ENCODE results near the gene SOX6.
"Not testable (repeated sequence)": the region's sequence is repeated elsewhere in the genome, so short reads cannot be mapped to it uniquely, and the experiment has no call there.

The SOX6 gene

GRCh38 chr11:15927196-15927863 is 429.0 kb downstream of the SOX6 start:
- Histone ChIP-seq H3K27me3 (ENCODE audit: insufficient read depth, low read depth) (no peaks in the 10 kb centered on the region), H4K20me1 (ENCODE audit: insufficient read depth) (no peaks in the 10 kb centered on the region), H3K79me2 (ENCODE audit: insufficient read depth, low read depth) (no peaks in the 10 kb centered on the region), H2AFZ (ENCODE audit: low read depth) (no peak overlapping the region), H3K4me1 (ENCODE audit: low read depth, poor library complexity, severe bottlenecking) (no peaks in the 10 kb centered on the region), H3K4me3 (IDR thresholded peaks at IDR 0.05; ENCODE audit: insufficient read depth, low read depth, low read length) (no peak overlapping the region), H3K27ac (no peak overlapping the region), H3K4me2 (no peak overlapping the region), H3K36me3 (ENCODE audit: insufficient read depth) (no peaks in the 10 kb centered on the region), H3K9ac (no peak overlapping the region)
- TF ChIP-seq, protein P1, sequence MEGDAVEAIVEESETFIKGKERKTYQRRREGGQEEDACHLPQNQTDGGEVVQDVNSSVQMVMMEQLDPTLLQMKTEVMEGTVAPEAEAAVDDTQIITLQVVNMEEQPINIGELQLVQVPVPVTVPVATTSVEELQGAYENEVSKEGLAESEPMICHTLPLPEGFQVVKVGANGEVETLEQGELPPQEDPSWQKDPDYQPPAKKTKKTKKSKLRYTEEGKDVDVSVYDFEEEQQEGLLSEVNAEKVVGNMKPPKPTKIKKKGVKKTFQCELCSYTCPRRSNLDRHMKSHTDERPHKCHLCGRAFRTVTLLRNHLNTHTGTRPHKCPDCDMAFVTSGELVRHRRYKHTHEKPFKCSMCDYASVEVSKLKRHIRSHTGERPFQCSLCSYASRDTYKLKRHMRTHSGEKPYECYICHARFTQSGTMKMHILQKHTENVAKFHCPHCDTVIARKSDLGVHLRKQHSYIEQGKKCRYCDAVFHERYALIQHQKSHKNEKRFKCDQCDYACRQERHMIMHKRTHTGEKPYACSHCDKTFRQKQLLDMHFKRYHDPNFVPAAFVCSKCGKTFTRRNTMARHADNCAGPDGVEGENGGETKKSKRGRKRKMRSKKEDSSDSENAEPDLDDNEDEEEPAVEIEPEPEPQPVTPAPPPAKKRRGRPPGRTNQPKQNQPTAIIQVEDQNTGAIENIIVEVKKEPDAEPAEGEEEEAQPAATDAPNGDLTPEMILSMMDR (conservative IDR thresholded peaks at IDR 0.05; ENCODE audit: low read depth, low read length) = no peak

GRCh38 chr11:15926071-15926470 is 430.3 kb downstream of the SOX6 start:
- Histone ChIP-seq H4K20me1 (ENCODE audit: insufficient read depth) (no peaks in the 10 kb centered on the region), H3K36me3 (ENCODE audit: insufficient read depth) (no peaks in the 10 kb centered on the region), H2AFZ (ENCODE audit: low read depth) (no peak overlapping the region), H3K4me2 (no peak overlapping the region), H3K27ac (no peak overlapping the region), H3K79me2 (ENCODE audit: insufficient read depth, low read depth) (no peaks in the 10 kb centered on the region), H3K4me1 (ENCODE audit: low read depth, poor library complexity, severe bottlenecking) (no peaks in the 10 kb centered on the region), H3K4me3 (IDR thresholded peaks at IDR 0.05; ENCODE audit: insufficient read depth, low read depth, low read length) (no peak overlapping the region), H3K27me3 (ENCODE audit: insufficient read depth, low read depth) (no peaks in the 10 kb centered on the region), H3K9ac (no peak overlapping the region)
- TF ChIP-seq, protein P1 (conservative IDR thresholded peaks at IDR 0.05; ENCODE audit: low read depth, low read length) = no peak

GRCh38 chr11:15923183-15923582 is 433.2 kb downstream of the SOX6 start:
- no peak overlapping the region for H3K27ac ChIP-seq
- H3K4me1 ChIP-seq (ENCODE audit: low read depth, poor library complexity, severe bottlenecking) = no peaks in the 10 kb centered on the region
- no peak overlapping the region for H3K4me3 ChIP-seq (IDR thresholded peaks at IDR 0.05; ENCODE audit: insufficient read depth, low read depth, low read length)
- H3K79me2 ChIP-seq (ENCODE audit: insufficient read depth, low read depth) = no peaks in the 10 kb centered on the region
- no peaks in the 10 kb centered on the region for H3K27me3 ChIP-seq (ENCODE audit: insufficient read depth, low read depth)
- H3K4me2 ChIP-seq = no peak overlapping the region
- no peaks in the 10 kb centered on the region for H4K20me1 ChIP-seq (ENCODE audit: insufficient read depth)
- TF ChIP-seq, protein P1 (conservative IDR thresholded peaks at IDR 0.05; ENCODE audit: low read depth, low read length) = no peak
- H3K36me3 ChIP-seq (ENCODE audit: insufficient read depth) = no peaks in the 10 kb centered on the region
- no peak overlapping the region for H2AFZ ChIP-seq (ENCODE audit: low read depth)
- no peak overlapping the region for H3K9ac ChIP-seq

DNA sequence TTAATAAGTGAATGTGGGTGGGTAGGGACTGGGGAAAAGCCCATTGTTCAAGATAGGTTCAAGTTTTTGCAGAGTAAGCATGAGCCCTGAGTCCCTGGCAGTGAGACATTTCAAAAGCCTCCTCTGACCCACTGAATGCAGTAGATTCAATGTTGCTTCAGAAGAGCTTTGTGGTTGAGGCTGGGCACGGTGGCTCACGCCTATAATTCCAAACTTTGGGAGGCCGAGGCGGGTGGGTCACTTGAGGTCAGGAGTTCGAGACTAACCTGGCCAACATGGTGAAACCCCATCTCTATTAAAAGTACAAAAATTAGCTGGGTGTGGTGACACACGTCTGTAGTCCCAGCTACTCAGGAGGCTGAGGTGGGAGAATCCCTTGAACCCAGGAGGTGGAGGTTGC is 433.6 kb downstream of the SOX6 start:
- H2AFZ ChIP-seq (ENCODE audit: low read depth); H3K79me2 ChIP-seq (ENCODE audit: insufficient read depth, low read depth); H3K4me1 ChIP-seq (ENCODE audit: low read depth, poor library complexity, severe bottlenecking); H3K36me3 ChIP-seq (ENCODE audit: insufficient read depth); H3K4me2 ChIP-seq; H4K20me1 ChIP-seq (ENCODE audit: insufficient read depth); H3K9ac ChIP-seq; H3K27ac ChIP-seq; H3K4me3 ChIP-seq (IDR thresholded peaks at IDR 0.05; ENCODE audit: insufficient read depth, low read depth, low read length); H3K27me3 ChIP-seq (ENCODE audit: insufficient read depth, low read depth): not testable (repeated sequence)

DNA sequence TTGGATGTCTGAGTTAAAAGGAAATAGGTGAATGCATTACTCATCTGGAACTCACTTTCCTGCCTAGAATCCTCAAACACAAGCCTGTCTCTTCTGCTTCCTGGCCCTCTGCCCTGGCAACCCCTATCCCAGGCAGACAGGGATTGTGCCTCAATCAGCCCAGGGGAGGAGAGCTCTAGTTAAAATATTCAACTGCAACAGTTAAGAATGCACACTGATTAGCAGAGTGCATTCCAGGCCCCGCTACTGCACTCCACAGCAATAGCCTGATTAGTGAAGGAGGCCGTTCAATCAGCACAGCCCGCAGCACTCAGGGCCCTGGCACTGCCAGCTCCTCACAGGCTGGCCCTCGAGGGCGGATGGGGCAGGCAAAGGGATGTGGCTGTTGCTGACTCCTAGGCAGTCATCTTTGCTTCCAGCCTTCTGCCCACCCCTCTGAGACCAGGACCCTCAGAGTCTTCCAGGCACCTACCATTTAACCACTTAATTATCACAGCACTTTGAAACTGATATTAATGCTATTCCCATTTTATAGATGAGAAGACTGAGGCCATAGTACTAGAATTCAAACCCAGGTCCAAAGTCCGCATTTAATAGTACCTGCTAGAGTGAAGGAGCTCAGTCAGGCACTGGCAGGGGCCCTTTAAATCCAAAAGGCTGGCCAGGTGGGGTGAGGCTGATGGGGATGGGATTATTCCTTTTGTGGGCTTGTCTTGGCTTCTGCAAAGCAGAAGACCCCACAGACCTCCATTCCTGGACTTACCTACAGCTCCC is 435.3 kb downstream of the SOX6 start:
- Histone ChIP-seq H3K79me2 (ENCODE audit: insufficient read depth, low read depth) (no peaks in the 10 kb centered on the region), H3K27me3 (ENCODE audit: insufficient read depth, low read depth) (no peaks in the 10 kb centered on the region), H3K9ac (no peak overlapping the region), H2AFZ (ENCODE audit: low read depth) (no peak overlapping the region), H3K4me3 (IDR thresholded peaks at IDR 0.05; ENCODE audit: insufficient read depth, low read depth, low read length) (no peak overlapping the region), H3K27ac (no peak overlapping the region), H3K4me1 (ENCODE audit: low read depth, poor library complexity, severe bottlenecking) (no peaks in the 10 kb centered on the region), H3K36me3 (ENCODE audit: insufficient read depth) (no peaks in the 10 kb centered on the region), H3K4me2 (no peak overlapping the region), H4K20me1 (ENCODE audit: insufficient read depth) (no peaks in the 10 kb centered on the region)
- TF ChIP-seq, protein P1 (conservative IDR thresholded peaks at IDR 0.05; ENCODE audit: low read depth, low read length) = no peak
